NCI-H2227 (cell line): ENCODE measurements around the gene ADGRD1.
"Not testable (repeated sequence)": the region's sequence is repeated elsewhere in the genome, so short reads cannot be mapped to it uniquely, and the experiment has no call there.

ENCODE experiments used
- DNase-seq: peaks from one replicate; lab custom pipeline; 2025; ENCODE audit not compliant: unreplicated experiment; lab: John Stamatoyannopoulos, UW

Gene ADGRD1

GRCh38 chr12:130937063-130937462, 16.6 kb upstream of the ADGRD1 start:
- DNase-seq: no peak

DNA sequence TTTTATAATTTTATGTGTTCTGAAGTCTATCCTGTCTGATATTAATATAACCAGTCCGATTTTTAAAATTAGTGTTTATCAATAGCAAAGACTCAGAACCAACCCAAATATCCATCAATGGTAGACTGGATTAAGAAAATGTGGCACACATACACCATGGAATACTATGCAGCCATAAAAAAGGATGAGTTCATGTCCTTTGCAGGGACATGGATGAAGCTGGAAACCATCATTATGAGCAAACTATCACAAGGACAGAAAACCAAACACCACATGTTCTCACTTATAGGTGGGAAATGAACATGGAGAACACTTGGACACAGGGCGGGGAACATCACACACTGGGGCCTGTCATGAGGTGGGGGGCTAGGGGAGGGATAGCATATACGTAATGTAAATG, 16.2 kb upstream of the ADGRD1 start:
- DNase-seq: not testable (repeated sequence)

GRCh38 chr12:130938186-130938585, 15.5 kb upstream of the ADGRD1 start:
- no peak for DNase-seq

- DNase-seq: no peak
Measured at GRCh38 chr12:130944878-130945277, 8.8 kb upstream of the ADGRD1 start.

GRCh38 chr12:130945786-130946492, 7.8 kb upstream of the ADGRD1 start:
- no peak for DNase-seq

GRCh38 chr12:130947028-130947613, 6.6 kb upstream of the ADGRD1 start:
- DNase-seq: no peak

DNA sequence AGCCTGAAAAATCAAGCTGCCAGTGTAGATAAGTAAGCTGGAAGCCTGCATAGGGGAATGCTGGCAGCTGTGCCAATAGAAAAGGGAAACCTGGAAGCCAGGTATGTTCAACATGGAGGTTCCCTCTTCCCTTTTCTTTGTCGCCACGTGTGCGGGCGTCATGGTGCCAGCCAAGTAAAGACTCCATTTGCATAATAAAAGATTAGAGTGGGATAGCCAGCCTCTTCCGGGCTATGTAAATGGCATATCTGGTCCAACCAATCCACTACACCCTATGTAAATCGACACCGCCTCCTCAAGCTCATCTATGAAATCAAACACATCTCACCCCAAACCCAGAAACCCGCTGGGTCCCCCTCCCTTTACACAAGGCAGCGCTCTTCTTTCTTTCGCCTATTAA, 5.6 kb upstream of the ADGRD1 start:
- DNase-seq: no peak

GRCh38 chr12:130948751-130949150, 5.0 kb upstream of the ADGRD1 start:
- DNase-seq: no peak

GRCh38 chr12:130949806-130950205, 3.9 kb upstream of the ADGRD1 start:
- DNase-seq: no peak

GRCh38 chr12:130951636-130952035, 2.1 kb upstream of the ADGRD1 start:
- no peak for DNase-seq

GRCh38 chr12:130952171-130952954, 1.3 kb upstream of the ADGRD1 start:
- DNase-seq: no peak

- no peak for DNase-seq
Measured at GRCh38 chr12:130954544-130954831, 781 bp downstream of the ADGRD1 start.

DNA sequence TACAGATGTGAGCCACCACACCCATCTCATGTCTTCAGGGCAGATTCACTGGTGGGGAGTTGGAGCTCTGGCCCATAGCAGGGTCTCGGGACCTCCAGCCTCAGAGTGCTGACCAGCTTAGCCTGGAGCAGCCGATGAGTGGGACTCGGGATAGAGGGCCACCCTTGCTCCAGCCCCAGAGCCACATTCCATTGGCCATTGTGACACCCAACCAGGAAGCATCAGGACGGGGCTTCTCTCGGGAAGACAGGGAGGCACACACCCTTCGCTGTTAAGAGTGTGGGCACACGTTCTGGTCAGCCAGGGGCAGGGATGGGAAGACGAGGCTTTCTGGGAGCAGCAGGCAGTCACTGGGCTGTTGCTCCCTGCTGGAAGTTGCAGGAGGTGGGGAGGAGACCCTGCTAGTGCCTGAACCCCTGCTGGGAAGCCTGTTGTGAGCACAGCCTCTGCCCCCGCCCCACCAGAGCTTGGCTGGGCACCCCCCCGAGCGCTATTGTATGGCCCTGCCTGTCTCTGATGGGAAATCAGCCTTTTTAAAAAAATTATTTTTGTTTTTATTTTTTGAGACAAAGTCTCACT, 1.6 kb downstream of the ADGRD1 start:
- no peak for DNase-seq

DNA sequence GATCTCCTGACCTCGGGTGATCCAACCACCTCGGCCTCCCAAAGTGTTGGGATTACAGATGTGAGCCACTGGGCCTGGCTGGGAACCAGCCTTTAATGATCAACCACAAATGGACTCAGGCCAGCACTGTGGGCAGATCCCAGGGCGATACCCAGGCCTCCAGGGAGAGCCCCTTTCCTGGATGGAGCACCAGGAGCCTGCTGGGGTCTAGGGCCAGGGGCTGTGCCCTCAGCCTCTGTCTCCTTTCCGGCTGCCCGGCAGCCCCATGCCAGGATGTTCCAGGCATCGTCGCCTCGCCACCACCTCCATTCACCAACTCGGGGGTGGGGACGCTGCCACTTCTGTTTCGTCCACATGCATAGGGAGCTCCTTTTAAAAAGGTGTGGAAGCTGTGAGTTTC, 2.3 kb downstream of the ADGRD1 start:
- DNase-seq: no peak

DNA sequence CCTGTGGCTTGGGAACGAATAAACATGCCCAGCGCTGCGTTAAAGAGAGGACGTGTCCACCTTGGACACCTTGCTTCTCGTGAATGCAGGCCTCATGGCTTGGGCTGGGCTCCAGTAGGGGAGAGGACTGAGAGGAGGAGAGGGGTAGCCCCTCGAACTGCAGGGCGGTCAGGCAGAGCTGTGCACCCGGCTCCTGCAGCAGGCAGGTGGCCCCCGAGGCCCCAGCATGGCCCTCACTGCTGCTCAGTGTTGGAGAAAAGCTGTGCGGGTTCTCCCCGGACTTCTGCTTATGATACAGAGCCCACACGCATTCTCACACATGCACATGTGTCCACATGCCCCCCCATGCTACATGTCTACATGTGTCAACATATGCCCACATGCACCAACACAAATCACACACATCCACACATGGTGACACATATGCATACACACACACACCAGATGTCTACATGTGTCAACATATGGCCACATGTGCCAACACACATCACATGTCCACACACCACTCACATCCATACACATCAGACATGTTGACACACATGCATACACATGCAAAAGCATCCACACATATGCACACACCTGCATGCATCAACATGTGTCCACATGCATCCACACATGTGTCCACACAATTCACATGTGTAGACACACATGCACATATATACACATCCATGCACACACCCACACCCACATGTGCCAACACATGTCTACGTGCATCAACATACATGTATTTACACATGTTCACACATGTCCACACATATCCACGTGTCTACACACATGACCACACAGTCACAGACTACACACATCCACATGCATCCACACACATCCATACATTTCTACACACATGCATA, 3.0 kb downstream of the ADGRD1 start:
- no peak for DNase-seq

DNA sequence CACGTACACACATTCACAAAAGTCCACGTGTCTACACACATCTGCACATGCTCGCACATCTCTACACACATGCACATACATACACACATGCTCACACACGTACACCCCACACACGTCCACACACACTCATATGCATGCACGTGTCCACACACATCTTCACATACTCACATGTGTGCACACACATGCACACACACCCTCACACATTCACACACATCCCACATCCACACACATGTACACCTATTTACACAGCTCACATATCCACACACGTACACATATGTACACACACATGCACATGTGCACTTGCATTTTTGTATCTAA, 3.6 kb downstream of the ADGRD1 start:
- no peak for DNase-seq

DNA sequence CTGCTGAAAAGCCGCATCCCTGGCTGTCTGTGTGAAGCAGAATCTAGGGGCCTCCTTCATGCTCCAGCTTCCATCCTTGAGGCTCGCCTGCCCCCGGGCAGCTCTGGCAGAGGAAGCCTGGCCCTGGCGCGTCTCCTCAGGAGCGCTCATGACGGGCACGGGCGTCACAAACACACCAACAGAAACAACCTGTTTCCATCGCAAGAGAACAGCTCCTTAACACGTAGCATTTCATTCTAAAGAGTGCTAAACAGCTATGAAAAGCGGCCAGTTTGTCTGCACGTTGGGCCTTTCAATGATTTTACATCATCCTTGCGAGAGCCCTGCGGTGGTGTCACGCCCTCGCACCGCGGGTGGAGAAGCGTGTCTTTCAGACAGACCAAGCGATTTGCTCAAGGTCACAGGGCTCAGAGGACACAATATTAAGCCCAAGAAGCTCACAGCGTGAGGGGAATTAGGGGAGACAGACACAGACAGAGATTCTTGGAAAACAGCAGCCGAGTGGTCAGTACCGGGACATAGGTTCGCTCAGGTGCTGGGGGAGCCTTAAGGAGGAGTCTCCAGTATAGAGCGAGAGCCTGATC, 4.9 kb downstream of the ADGRD1 start:
- peak; percentile 67 for DNase-seq

GRCh38 chr12:130959632-130960031, 5.9 kb downstream of the ADGRD1 start:
- DNase-seq: no peak

GRCh38 chr12:130960058-130960457, 6.4 kb downstream of the ADGRD1 start:
- DNase-seq: peak; percentile 78

GRCh38 chr12:130960787-130961186, 7.1 kb downstream of the ADGRD1 start:
- no peak for DNase-seq

DNA sequence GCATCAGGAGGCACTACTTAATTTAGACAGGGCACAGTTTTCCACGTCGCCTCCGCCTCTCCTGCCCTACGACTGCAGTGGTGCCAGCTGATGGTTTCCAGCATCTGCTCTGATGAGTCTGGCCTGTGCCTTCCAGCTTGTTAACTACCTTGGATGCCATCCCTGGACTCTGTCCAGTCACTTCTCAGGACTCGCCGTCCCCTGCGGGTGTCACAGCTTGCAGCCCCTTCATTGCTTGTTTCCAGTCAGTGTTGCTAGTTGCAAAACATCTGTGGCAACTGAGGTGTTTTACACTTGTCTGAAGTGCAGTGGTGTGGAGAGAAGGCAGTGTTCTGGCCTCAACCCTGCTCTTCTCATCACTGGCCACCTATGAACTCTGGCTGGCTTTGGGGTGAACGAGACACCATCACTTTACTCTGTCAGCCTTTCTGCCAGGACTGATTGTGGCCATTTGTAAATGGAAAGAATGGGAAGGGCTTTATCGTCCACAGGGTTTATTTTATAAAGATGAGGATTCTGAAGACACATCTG, 8.3 kb downstream of the ADGRD1 start:
- DNase-seq: no peak
